HUES48 (cell line): ENCODE results near the gene UNC5A.

Source experiments
- H3K27ac ChIP-seq: one replicate; pipeline ENCODE4 v1.7.0; 2013; ENCODE audit warnings: low read depth, low read length, inconsistent platforms
- H3K27me3 ChIP-seq: 2 replicates; pipeline ENCODE4 v1.6.1; 2013; ENCODE audit warnings: mild to moderate bottlenecking, low read length; ENCODE audit not compliant: control insufficient read depth, insufficient read depth
- H3K36me3 ChIP-seq: 2 replicates; pipeline ENCODE4 v1.6.1; 2013; ENCODE audit warnings: low read length; ENCODE audit not compliant: control insufficient read depth, insufficient read depth
- H3K4me1 ChIP-seq: 2 replicates; pipeline ENCODE4 v1.6.1; 2013; ENCODE audit warnings: mild to moderate bottlenecking, low read length; ENCODE audit not compliant: control insufficient read depth, insufficient read depth
- H3K4me3 ChIP-seq: 2 replicates; pipeline ENCODE4 v1.5.1; 2013; ENCODE audit warnings: mild to moderate bottlenecking, low read depth, low read length
- H3K9ac ChIP-seq: 2 replicates; pipeline ENCODE4 v1.6.1; 2013; ENCODE audit warnings: mild to moderate bottlenecking, low read depth, low read length, moderate library complexity
- H3K9me3 ChIP-seq: 2 replicates; pipeline ENCODE4 v1.6.1; 2013; ENCODE audit warnings: low read length; ENCODE audit not compliant: control insufficient read depth, insufficient read depth

The UNC5A gene

GRCh38 chr5:176857216-176857893 lies 47.0 kb downstream of the UNC5A start:
- Histone ChIP-seq H3K4me1 (no peaks in the 10 kb centered on the region), H3K27me3 (no peaks in the 10 kb centered on the region), H3K4me3 (no peak overlapping the region), H3K9ac (no peak overlapping the region), H3K27ac (no peak overlapping the region), H3K9me3 (no peaks in the 10 kb centered on the region), H3K36me3 (no peaks in the 10 kb centered on the region)

DNA sequence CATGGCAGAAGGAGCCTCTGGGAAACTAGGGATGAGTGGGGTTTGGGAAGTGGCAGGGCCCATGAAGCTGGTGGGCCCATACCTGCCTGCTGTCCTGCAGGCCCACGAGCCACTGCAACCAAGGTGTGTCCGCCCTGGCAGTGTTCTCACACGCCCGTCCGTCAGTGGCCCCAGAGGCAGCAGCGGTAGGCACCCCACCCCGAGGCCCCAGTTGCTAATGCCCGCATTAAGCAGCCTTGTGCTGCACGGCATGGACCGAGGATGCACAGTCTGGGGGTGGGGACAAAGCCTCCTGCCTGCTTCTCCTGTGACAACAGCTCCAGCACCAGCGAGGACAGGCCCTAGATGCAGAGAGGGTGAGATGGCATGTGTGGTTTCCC lies 47.5 kb downstream of the UNC5A start:
- H3K27me3 ChIP-seq: no peaks in the 10 kb centered on the region
- peaks cover 4% of the 10 kb centered on the region; the same call in 1 of the 2 replicates for H3K4me1 ChIP-seq
- H3K36me3 ChIP-seq: no peaks in the 10 kb centered on the region
- no peaks in the 10 kb centered on the region for H3K9me3 ChIP-seq
- no peak overlapping the region for H3K4me3 ChIP-seq
- H3K9ac ChIP-seq: no peak overlapping the region
- no peak overlapping the region for H3K27ac ChIP-seq

DNA sequence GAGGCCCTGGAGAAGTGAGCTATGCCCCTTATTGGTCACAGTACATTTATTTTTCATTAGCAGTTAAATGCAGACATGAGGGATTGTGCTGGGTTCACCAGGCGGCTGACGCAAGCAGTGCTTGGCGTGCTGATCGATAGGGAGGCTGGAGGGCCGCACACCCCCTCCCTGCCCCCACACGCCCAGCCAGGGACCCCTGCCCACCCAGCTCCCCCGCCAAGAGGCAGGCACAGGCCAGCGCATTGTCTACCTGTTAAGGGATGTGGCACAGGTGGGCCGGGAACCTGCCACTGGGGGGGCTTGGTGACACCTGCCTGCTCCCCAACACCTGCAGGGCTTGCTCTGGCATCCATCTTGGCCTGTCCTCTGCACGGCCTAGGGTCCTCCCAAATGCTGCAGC lies 49.6 kb downstream of the UNC5A start:
- Histone ChIP-seq H3K4me1 (peaks cover 16% of the 10 kb centered on the region; the same call in 1 of the 2 replicates), H3K9ac (no peak overlapping the region), H3K27ac (no peak overlapping the region), H3K9me3 (no peaks in the 10 kb centered on the region), H3K36me3 (no peaks in the 10 kb centered on the region), H3K4me3 (no peak overlapping the region), H3K27me3 (no peaks in the 10 kb centered on the region)

- H3K36me3 ChIP-seq: no peaks in the 10 kb centered on the region
- H3K4me3 ChIP-seq: no peak overlapping the region
- no peak overlapping the region for H3K9ac ChIP-seq
- H3K27me3 ChIP-seq: no peaks in the 10 kb centered on the region
- peaks cover 16% of the 10 kb centered on the region; the same call in 1 of the 2 replicates for H3K4me1 ChIP-seq
- H3K27ac ChIP-seq: no peak overlapping the region
- no peaks in the 10 kb centered on the region for H3K9me3 ChIP-seq
Observed at GRCh38 chr5:176860381-176860780, 50.0 kb downstream of the UNC5A start.

GRCh38 chr5:176861276-176861675 lies 50.9 kb downstream of the UNC5A start:
- Histone ChIP-seq H3K9me3 (no peaks in the 10 kb centered on the region), H3K4me1 (peaks cover 18% of the 10 kb centered on the region; the same call in 1 of the 2 replicates), H3K27ac (no peak overlapping the region), H3K27me3 (no peaks in the 10 kb centered on the region), H3K36me3 (no peaks in the 10 kb centered on the region), H3K9ac (no peak overlapping the region), H3K4me3 (no peak overlapping the region)

DNA sequence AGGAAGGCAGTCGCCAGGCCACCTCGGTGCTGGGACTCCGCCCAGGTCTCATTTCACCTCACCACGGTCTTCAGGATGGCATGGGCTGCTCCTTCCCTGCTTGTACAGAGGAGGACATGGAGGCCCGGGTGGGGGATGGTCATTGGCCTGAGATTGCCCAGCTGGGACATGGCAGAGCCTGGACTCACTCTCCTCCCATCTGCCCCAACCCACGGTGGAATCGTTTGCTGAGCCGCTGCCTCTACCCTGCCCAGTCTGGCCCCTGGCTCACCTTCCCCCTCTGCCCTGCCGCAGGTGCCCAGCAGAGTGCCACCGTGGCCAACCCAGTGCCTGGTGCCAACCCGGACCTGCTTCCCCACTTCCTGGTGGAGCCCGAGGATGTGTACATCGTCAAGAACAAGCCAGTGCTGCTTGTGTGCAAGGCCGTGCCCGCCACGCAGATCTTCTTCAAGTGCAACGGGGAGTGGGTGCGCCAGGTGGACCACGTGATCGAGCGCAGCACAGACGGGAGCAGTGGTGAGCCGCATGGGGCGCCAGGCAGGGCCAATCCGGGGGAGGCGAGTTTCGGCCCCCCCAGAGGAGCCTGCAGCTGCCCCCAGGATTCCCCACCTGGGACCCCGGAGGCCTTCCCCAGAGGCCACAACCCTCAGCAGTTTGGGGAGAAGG lies 52.1 kb downstream of the UNC5A start:
- H3K9ac ChIP-seq: no peak overlapping the region
- no peak overlapping the region for H3K4me3 ChIP-seq
- H3K27ac ChIP-seq: no peak overlapping the region
- no peaks in the 10 kb centered on the region for H3K9me3 ChIP-seq
- H3K36me3 ChIP-seq: no peaks in the 10 kb centered on the region
- H3K4me1 ChIP-seq: peaks cover 28% of the 10 kb centered on the region
- no peaks in the 10 kb centered on the region for H3K27me3 ChIP-seq

- peaks cover 30% of the 10 kb centered on the region for H3K4me1 ChIP-seq
- no peak overlapping the region for H3K4me3 ChIP-seq
- no peaks in the 10 kb centered on the region for H3K27me3 ChIP-seq
- H3K36me3 ChIP-seq: no peaks in the 10 kb centered on the region
- H3K27ac ChIP-seq: no peak overlapping the region
- no peaks in the 10 kb centered on the region for H3K9me3 ChIP-seq
- no peak overlapping the region for H3K9ac ChIP-seq
Observed at GRCh38 chr5:176863041-176863764, 52.8 kb downstream of the UNC5A start.

DNA sequence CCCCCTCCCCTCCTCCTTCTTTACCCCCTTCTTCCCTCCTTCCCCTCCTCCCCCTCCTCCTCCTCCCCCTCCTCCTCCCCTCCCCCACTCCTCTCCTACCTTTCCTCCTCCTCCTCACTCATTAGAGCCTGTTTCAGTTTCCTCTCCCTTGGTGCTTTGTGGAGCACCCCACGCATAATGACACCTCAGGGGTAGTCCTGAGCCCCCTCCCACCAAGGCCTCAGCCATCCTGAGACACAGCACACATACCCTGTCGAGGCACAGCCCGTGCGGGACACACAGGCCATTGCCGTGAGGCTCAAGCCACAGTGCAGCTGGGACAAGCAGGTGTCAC lies 53.4 kb downstream of the UNC5A start:
- H3K4me3 ChIP-seq: no peak overlapping the region
- no peak overlapping the region for H3K9ac ChIP-seq
- no peak overlapping the region for H3K27ac ChIP-seq
- H3K9me3 ChIP-seq: no peaks in the 10 kb centered on the region
- peaks cover 30% of the 10 kb centered on the region for H3K4me1 ChIP-seq
- H3K27me3 ChIP-seq: no peaks in the 10 kb centered on the region
- no peaks in the 10 kb centered on the region for H3K36me3 ChIP-seq

- Histone ChIP-seq H3K4me1 (peaks cover 30% of the 10 kb centered on the region), H3K9me3 (no peaks in the 10 kb centered on the region), H3K27ac (no peak overlapping the region), H3K27me3 (no peaks in the 10 kb centered on the region), H3K9ac (no peak overlapping the region), H3K4me3 (no peak overlapping the region), H3K36me3 (no peaks in the 10 kb centered on the region)
Observed at GRCh38 chr5:176864755-176865154, 54.4 kb downstream of the UNC5A start.

DNA sequence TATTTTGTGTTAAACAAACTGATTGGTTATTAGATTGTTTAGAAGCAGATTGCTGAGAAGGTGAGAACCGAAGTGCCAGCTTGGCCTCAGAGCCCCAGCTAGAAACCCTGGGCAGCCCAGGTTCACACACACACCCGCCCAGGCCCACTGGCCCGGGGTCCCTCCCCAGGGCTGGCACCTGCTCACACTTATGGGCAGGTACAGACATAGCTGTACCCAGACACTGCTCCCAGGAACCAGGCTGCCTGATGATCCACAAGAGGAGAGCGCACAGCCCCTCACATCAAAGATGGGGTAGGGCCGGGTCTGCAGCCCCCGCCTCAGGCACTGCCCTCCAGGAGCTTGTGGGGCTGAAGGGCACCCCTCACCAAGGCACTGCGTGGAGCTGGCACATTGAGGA lies 55.6 kb downstream of the UNC5A start:
- Histone ChIP-seq H3K4me3 (no peak overlapping the region), H3K4me1 (peaks cover 30% of the 10 kb centered on the region), H3K27me3 (no peaks in the 10 kb centered on the region), H3K36me3 (no peaks in the 10 kb centered on the region), H3K9me3 (no peaks in the 10 kb centered on the region), H3K9ac (no peak overlapping the region), H3K27ac (no peak overlapping the region)

DNA sequence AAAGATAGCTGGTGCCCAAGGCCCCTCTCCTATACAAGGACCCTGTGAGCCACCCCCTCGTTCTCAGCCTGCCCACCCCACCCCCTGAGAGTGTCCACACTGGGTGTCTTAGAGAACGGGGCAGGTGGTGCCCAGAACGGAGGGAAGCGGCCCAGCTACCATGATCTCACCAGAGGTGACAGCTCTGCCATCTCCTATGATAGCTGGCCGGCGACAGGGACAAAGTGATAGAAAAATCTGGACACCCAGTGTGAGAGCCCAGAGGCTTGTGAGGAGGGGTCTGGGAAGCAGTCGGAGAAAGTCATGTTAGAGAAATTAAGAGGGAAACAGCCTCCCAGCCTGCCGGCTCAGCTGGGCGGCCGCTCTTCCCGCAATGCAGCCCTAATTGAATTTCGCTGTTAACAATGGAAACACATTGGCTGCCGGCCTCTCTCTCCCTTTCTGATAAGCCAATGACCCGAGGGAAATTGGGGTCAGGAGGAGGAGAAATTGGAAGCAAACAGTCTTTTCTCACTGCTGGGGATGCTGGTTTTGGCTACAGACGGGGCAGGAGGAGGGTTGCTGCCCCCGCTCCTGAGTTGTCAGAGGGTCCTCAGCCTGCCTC lies 56.5 kb downstream of the UNC5A start:
- Histone ChIP-seq H3K9ac (no peak overlapping the region), H3K4me3 (no peak overlapping the region), H3K9me3 (no peaks in the 10 kb centered on the region), H3K27ac (no peak overlapping the region), H3K27me3 (no peaks in the 10 kb centered on the region), H3K4me1 (peaks cover 30% of the 10 kb centered on the region), H3K36me3 (no peaks in the 10 kb centered on the region)
